Placental epithelial cell (primary cell): ENCODE data around the gene TRPV6. TPM values are rescaled to one million over a fixed set of nuclear protein-coding genes. Genes with fewer than 3 reads are reported as not detected.

Experiments used
- total RNA-seq: library from RNA; depleted of rRNA; stranded (reverse); fragments of >200 nt; gene quantifications from 2 replicates; pipeline ENCODE4 v1.2.3, GENCODE V29; 2012

TRPV6 gene
- 0.79 and 0.87 TPM in 2 replicates for total RNA-seq

GRCh38 chr7:142885311-142886230 lies at the start of gene TRPV6:
TSS of gene TRPV6 (minus strand) at chr7:142885745.

DNA sequence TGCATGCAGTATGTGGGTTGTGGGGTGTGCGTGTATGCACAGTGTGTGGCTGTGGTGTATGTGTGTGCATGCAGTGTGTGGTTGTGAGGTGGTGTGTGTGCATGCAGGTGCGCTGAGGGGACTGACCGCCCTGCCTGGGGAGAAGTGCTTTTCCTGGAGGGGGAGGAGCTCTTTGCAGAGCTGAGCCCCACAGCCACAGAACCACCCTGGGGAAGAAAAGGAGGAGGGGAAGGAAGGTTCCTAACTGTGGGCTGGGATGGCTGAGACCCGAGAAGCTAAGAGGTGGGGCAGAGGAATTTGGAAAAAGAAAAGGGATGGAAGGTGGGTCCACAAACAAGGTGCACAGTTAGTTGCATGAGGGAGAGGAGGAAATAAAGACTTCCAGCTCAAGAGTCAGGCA lies 48.1 kb upstream of the TRPV6 start, which contains the start of gene TRPV5:
Gene TRPV5 (minus strand): TSS at position 123 of the 400 bp plus-strand sequence. CDS start 287 bp downstream, outside the sequence.

GRCh38 chr7:142854372-142855113 lies 31.0 kb downstream of the TRPV6 start, which contains the start of gene EPHB6:
TSS of gene EPHB6 (plus strand) at chr7:142855076. CDS start at chr7:142863228, 8,152 bp downstream.

Other genes starting within 250 kb of the TRPV6 start
- gene PRSS1, start 136.3 kb downstream of the TRPV6 start, total RNA-seq: not detected in 2 replicates
- not detected in 2 replicates for gene PRSS2, start 114.8 kb downstream of the TRPV6 start, total RNA-seq
- 12.6 and 33.0 TPM in 2 replicates for gene EPHB6, start 30.7 kb downstream of the TRPV6 start, total RNA-seq
- gene TRPV5, start 48.0 kb upstream of the TRPV6 start, total RNA-seq: under 0.01 TPM in 1 of 2 replicates, not detected in the other
- not detected in 2 replicates for gene LLCFC1, start 53.7 kb upstream of the TRPV6 start, total RNA-seq
- 0.39 and 1.4 TPM in 2 replicates for gene KEL, start 76.6 kb upstream of the TRPV6 start, total RNA-seq
- gene OR9A2, start 141.4 kb upstream of the TRPV6 start, total RNA-seq: 1.2 TPM in 1 of 2 replicates, not detected in the other
- gene OR6V1, start 166.6 kb upstream of the TRPV6 start, total RNA-seq: not detected in 2 replicates
- not detected in 2 replicates for gene PIP, start 246.3 kb upstream of the TRPV6 start, total RNA-seq